IPS-11a (cell line): ENCODE measurements around the gene MYO15A.
"Not testable (repeated sequence)": the region's sequence is repeated elsewhere in the genome, so short reads cannot be mapped to it uniquely, and the experiment has no call there.

Source experiments
- H3K4me3 ChIP-seq: one replicate; pipeline ENCODE4 v1.5.1; 2013; ENCODE audit warnings: low read depth, low read length, control low read depth

The MYO15A gene

GRCh38 chr17:18208092-18208491 lies 99.5 kb downstream of the MYO15A start:
- H3K4me3 ChIP-seq: no peak overlapping the region

- H3K4me3 ChIP-seq: no peak overlapping the region
Measured at GRCh38 chr17:18213666-18214270, 105.2 kb downstream of the MYO15A start.

GRCh38 chr17:18216906-18217305 lies 108.3 kb downstream of the MYO15A start:
- not testable (repeated sequence) for H3K4me3 ChIP-seq

- H3K4me3 ChIP-seq: no peak overlapping the region
Measured at GRCh38 chr17:18217412-18218015, 109.0 kb downstream of the MYO15A start.

GRCh38 chr17:18218756-18219415 lies 110.3 kb downstream of the MYO15A start:
- H3K4me3 ChIP-seq: no peak overlapping the region

- H3K4me3 ChIP-seq: no peak overlapping the region
Measured at GRCh38 chr17:18224053-18224386, 115.5 kb downstream of the MYO15A start.

- H3K4me3 ChIP-seq: peak overlapping the region; percentile 55
Measured at GRCh38 chr17:18224387-18225120, 116.0 kb downstream of the MYO15A start.

GRCh38 chr17:18225121-18225641 lies 116.6 kb downstream of the MYO15A start, which contains the start of gene LLGL1:
Gene LLGL1 (plus strand): TSS chr17:18225635. CDS start chr17:18225683, 48 bp downstream.
- H3K4me3 ChIP-seq: peak within 1 kb of the TSS; percentile 84

- peak overlapping the region; percentile 84 for H3K4me3 ChIP-seq
Measured at GRCh38 chr17:18225642-18226283, 117.2 kb downstream of the MYO15A start.

- H3K4me3 ChIP-seq: peak overlapping the region; percentile 84
Measured at GRCh38 chr17:18226284-18226945, 117.9 kb downstream of the MYO15A start.

- H3K4me3 ChIP-seq: no peak overlapping the region
Measured at GRCh38 chr17:18227635-18228034, 119.1 kb downstream of the MYO15A start.

GRCh38 chr17:18228176-18228682 lies 119.7 kb downstream of the MYO15A start:
- no peak overlapping the region for H3K4me3 ChIP-seq

GRCh38 chr17:18229254-18229653 lies 120.7 kb downstream of the MYO15A start:
- no peak overlapping the region for H3K4me3 ChIP-seq
